C4-2B (cell line): ENCODE data around the gene RPTOR.

Source experiments
- CTCF ChIP-seq: fragments of 450-650 bp; conservative IDR thresholded peaks from 2 replicates; pipeline ENCODE4 v1.5.1; 2017; ENCODE audit warnings: mild to moderate bottlenecking
- ZFX ChIP-seq: fragments of 450-650 bp; IDR thresholded peaks from 2 replicates; pipeline ENCODE4 v1.6.1; 2017

GRCh38 chr17:80727409-80727755 is 182.7 kb downstream of the RPTOR start:
- TF ChIP-seq CTCF (no peak), ZFX (no peak)
